Kidney capillary endothelial cell (primary cell): ENCODE results near the gene OSBPL5.
"Not testable (repeated sequence)": the region's sequence is repeated elsewhere in the genome, so short reads cannot be mapped to it uniquely, and the experiment has no call there.

ENCODE experiments used
- DNase-seq: peaks from one replicate; pipeline ENCODE4 v3.0.0-alpha.2; 2018; ENCODE audit warnings: low spot score

The OSBPL5 gene

DNA sequence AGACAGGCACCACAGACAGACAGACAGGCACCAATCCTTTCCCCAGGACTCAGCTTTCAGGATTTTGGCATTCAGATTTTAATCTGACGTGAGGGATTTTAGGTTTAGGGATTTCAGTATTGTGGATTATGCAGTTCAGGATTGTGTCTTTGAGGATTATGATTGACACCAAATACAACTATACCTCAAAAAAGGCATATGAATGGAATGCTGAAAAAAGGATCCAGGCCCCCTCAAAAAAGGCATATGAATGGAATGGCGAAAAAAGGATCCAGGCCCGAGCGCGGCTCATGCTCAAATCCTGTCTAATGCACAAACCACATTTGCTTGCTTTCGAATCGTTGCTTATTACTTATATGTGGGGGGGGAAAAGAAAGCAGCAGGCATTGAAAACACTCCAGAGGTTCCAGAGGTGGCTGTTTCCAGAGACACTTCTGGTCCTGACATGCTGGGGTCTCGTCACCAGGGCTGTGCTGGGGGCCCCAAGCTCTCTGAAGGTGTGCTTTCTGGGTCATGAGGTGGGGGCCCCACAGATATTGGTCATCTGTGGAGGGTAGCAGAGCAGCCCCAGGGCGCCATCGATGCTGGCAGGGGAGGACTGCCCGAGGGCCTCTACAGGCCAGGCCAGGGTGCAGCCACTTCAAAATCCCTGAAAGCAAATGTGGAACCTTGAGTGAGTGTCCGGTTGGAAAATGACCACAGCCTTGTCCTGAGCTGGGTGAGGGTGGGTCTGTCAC lies 16.8 kb upstream of the OSBPL5 start:
- DNase-seq = no peak

DNA sequence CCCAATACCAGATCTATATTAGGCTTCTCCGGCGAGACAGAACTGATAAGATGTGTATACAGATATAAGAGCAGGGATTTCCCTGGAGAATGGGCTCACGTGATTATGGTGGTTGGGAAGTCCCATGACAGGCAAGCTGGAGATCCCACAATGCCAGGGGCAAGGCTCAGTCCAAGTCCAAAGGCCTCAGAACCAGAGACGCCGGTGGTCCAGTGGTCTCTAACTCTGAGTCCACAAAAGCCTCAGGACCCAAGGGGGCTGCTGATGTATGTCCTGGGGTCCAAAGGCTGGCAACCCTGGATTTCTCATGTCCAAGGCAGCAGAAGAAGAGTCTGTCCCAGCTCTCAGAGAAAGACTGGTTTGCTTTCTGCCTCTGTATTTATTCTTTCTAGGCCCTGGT lies 15.8 kb upstream of the OSBPL5 start:
- no peak for DNase-seq

DNA sequence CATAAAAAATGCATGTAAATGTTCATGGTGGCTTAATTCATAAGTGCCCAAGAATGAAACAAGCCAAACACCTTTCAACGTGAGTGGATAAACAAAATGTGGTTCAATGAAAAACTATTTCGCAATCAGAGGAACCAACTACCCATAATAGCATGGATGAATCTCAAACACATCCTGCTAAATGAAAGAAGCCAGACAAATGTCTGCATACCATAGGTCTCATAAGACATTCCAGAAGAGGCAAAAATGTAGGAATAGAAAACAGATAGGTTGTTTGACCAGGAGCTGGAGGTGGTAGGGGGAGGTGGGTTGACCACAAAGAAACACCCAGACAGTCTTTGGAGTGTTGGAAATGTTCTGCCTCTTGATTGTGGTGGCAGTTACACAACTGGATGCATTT lies 13.2 kb upstream of the OSBPL5 start:
- DNase-seq = no peak

DNA sequence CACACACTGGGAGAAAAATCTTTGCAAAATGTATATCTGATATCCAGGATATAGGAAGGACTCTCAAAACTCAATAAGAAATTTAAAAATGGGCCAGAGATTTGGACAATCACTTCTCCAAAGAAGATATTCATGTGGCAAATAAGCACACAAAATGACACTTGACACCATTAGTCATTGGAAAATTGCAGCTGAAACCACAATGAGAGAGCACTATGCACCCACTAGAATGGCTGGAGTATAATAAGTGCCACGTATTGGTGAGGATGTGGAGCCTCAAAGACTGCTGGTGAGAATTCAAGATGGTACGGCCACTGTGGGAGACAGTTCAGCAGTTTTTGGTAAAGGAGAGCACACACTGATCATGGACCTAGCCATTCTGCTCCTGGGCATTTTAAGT lies 12.8 kb upstream of the OSBPL5 start:
- DNase-seq = no peak

DNA sequence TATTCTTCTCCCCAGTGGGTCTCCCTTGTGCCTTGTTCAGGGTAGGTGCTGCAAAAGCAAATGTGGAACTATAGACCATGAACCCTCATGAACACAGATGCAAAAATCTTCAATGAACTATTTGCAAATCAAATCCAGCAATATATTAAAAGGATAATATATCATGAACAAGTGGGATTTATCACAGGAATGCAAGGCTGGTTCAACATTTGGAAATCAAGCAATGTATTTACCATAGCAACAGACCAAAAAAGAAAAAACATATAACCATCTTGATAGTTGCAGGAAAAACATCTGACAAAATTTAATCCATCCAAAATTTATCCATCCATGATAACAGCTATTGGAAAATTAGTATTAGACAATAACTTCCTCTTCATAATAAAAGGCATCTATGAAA lies 11.4 kb upstream of the OSBPL5 start:
- DNase-seq = no peak

- DNase-seq = no peak
Measured at GRCh38 chr11:3175194-3175593, 10.1 kb upstream of the OSBPL5 start.

- no peak for DNase-seq
Measured at GRCh38 chr11:3174387-3174786, 9.3 kb upstream of the OSBPL5 start.

DNA sequence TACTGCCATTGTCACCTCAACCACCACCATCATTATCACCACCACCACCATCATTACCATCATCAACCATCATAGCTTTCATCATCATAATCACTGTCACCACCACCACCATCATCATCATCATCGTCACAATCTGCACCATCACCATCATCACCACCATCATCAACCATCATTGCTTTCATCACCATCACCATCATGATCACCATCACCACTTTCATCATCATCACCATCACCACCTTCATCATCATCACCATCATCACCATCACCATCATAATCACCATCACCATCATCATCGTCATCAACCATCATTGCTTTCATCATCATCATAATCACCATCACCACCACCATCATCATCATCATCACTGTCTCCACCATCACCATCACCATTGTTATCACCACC lies 8.7 kb upstream of the OSBPL5 start:
- no peak for DNase-seq

DNA sequence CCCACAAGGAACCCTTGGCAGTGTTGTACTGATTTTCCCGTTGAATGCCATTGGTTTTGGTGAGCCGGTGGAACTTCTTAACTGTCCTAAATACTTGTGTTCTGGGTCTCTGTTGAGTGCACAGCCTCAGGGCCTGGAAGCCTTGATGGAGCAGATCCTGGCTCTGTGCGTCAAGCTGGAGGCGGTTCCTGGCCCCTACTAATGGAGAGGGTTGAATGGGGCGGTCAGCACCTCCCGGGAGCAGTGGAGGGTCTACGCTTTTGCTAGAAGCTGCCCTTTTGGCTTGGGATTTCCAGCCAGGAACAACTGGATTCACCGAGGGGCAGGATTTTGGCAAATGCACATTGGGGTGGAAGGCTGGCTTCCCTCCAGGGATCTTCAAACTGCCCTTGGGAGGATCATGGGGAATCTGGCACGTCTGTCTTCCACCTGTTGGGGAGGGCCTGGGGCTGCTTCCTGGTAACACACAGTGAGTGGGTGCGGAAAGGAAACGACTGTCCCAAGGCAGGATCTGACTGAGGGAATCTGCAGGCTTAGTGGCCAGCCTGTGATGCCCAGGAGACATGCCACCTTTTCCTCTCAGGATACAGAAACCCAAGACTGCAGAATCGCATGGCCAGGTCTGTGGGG lies 6.9 kb upstream of the OSBPL5 start:
- DNase-seq = no peak

GRCh38 chr11:3170756-3171650 lies 5.9 kb upstream of the OSBPL5 start:
- DNase-seq = no peak

GRCh38 chr11:3170044-3170755 lies 5.1 kb upstream of the OSBPL5 start:
- no peak for DNase-seq

DNA sequence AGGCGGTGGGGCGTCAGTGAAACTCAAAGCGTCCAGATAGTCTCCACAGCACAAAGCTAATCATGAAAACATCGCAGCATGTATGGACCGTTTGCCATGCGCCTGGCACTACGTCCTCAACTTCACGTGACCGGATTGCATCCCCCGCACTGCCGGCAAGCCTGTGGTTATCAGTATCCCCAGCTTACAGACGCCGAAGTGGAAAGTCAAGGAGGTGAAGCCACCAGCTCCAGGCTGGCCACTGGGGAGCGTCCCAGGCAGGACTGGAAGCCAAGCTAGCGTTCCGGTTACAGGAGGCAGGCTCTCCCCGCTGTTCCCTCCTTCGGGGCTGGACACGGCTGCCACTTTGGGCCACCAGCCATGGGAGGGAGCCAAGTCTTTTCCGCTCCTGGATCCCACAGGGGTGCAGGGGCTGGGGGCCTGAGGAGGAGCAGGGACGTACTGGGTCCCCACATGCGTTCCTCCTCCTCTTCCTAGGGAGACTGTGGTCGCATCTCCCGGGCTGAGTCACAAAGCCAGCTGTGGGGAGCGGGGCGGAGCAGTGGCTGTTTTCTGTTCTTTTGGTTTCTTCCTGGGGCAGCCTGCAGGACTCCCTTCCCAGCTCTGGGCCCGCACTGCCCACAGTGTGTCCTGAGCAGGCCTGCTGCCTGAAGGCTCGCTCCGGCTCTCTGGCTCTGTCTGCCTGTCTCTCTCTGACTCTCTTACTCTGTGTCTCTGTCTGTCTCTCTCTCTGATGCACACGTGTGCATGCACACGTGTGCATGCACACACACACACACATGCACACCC lies 4.3 kb upstream of the OSBPL5 start:
- peak; percentile 41 for DNase-seq

DNA sequence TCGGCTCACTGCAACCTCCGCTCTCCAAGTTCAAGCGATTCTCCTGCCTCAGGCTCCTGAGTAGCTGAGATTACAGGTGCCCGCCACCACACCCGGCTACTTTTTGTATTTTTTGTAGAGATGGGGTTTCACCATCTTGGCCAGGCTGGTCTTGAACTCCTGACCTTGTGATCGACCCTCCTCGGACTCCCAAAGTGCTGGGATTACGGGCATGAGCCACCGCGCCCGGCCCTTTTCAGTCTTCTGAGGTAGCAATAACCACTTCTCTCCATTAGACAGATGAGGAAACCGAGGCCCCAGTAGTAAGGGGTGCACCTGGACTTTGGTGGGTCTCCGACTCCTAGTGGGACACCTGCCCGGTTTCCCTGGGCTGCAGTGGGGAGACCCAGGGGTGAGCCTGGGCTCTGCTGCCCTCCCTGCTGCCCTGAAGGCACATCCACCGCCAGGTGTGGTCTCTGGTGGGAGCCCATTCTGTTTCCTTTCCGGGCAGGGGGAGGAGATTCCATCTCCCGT lies 3.7 kb upstream of the OSBPL5 start:
- not testable (repeated sequence) for DNase-seq

DNA sequence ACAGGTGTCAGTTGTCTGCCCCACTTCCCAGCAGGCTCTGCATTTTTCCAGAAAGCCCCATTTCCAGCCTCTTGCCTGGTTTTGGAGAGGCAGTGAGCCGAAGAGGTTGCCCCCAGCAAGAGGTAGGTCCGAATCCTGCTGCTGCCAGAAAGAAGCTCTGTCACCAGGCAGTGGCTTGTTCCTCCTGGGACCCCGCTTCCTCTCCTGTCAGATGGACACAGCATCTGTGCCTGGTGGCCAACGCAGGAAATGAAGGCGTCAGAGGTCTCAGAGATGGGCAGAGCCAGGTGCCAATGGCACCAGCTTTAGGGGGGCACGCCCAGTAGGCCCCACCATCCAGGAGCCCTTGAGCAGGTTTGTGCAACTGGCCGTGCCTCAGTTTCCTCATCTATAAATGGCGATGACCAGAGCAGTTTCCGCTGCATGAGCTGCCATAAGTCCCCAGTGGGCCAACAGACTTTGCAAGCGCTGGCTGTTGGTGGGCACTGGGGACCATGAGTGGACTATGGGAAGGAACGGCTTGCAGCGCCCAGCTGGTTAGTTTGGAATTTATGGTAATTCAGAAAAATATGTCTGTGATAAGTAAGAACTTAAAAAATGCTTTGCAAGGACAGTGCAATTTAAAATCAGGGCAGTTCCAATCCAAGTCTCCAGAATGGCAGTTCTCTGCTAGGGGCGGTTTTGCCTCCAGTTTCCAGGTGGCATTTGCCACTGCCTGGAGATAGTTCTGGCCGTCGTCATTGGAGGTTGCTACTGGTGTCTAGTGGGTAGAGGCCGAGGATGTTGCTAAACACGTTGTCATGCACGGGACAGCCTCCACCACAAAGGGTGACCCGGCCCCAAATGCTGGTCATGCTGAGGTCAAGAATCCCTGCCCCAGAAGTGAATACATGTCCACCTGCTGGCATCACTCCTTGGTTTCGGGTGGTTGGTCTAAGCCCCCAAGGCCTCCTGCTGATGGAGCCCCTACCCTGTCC lies 2.3 kb upstream of the OSBPL5 start:
- no peak for DNase-seq

DNA sequence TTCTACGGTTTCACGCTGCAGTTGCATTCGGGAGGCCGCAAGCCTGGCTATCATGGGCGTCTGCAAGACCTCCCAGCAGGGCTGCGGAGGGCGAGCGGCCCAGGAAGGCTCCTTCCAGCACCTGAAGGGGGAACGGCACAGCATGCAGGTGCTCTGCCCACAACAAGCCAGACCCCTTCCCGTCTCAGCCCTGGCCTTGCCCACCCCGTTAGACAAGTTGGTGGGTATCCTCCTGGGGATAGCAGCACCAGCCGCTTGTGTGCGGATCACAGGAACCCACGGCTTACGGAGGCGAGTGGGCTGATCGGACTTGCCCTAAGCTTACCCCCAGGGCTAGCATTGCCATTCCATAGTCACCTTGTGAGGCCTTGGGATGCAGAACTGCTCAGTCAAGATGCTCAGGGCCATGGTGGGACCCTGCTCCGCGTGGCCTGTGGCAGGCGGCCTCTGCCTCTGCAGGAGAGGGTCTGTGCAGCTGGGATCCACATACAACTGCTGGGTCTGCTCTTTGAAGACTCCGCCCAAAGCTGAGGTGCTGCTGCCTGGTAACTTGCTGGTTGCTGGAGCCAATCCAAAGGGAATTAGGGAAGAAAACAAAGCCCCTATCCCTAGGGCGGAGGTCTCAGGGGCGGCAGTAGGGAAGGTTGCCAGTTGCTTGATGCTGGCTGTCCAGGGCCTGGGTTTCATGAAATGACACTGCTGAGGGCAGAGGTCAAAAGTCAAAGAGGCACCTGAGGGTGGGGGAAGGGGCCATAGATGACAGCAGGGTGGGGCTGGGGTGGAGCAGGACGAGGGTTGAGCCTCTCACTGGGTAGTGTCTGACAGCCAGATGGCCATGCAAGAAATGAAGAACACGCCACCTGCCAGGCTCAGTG lies 1.4 kb upstream of the OSBPL5 start:
- DNase-seq = no peak

- DNase-seq = no peak
Measured at GRCh38 chr11:3165916-3166267, 782 bp upstream of the OSBPL5 start.

DNA sequence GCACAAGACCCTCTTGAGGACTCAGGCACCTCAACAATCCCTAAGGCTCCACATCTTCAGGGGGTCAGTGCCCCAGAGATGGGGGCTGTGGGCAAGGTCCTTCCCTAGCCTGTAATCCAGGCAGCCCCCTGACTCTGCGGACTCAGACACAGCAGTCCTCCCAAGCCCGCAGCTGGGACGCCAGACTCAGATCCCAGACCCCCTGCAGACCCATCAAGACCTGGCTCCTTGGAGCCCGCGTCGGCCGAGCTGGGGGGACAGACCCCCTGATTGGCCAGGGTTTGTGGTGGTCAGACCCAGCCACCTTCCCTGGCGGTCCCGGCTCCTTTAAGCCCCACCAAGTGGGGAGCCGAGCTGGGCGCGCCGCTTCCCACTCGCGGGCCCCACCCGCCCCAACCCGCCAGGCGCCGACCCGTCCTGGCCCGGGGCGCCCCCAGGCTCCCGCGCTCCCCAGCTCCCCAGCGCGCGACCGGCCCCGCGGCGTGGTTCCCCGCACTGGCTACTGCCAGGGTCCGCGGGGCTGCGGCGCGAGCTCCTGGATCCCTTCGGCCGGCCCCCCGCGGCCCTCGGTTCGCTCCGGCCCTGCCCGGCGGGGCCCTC lies 458 bp downstream of the OSBPL5 start:
- peak; percentile 10 for DNase-seq

- DNase-seq = no peak
Measured at GRCh38 chr11:3164138-3164551, 965 bp downstream of the OSBPL5 start.
